Lung (tissue), 12 donors: Measurements from ENCODE around the gene NAGA. TPM values are rescaled to one million over a fixed set of nuclear protein-coding genes. Genes with fewer than 3 reads are reported as not detected.

Experiments
- ATAC-seq: fragments of 200-7000 bp; cut with Tn5 transposase; one replicate; pipeline ENCODE4 v1.9.1; 2020; ENCODE audit warnings: moderate number of reproducible peaks; ENCODE audit not compliant: insufficient read depth, low FRiP score
- DNase-seq, 3 donors: peaks; one replicate each; pipeline ENCODE4 v3.0.0-alpha.2; 2013 to 2017
- H3K27ac ChIP-seq, 2 donors: one replicate each; pipeline ENCODE4 v1.5.1; 2013; ENCODE audit warnings: mild to moderate bottlenecking in 2 of 2, moderate library complexity in 2 of 2, control low read depth in 1 of 2, inconsistent platforms in 1 of 2, low read depth in 1 of 2, low read length in 1 of 2
- H3K27me3 ChIP-seq, 3 donors: one replicate each; pipeline ENCODE4 v1.5.1; 2013; ENCODE audit warnings: low read length in 2 of 3; ENCODE audit not compliant: control insufficient read depth in 3 of 3, insufficient read depth in 3 of 3
- H3K36me3 ChIP-seq, 4 donors: one replicate each; pipeline ENCODE4 v1.5.1; 2013; ENCODE audit warnings: low read length in 4 of 4, mild to moderate bottlenecking in 1 of 4, moderate library complexity in 1 of 4; ENCODE audit not compliant: control insufficient read depth in 4 of 4, insufficient read depth in 4 of 4
- H3K4me1 ChIP-seq, 5 donors: one replicate each; pipeline ENCODE4 v1.5.1; 2013; ENCODE audit warnings: low read length in 5 of 5, mild to moderate bottlenecking in 2 of 5, moderate library complexity in 1 of 5; ENCODE audit not compliant: control insufficient read depth in 5 of 5, insufficient read depth in 5 of 5
- H3K4me3 ChIP-seq: one replicate; pipeline ENCODE4 v1.5.1; 2013; ENCODE audit warnings: mild to moderate bottlenecking, control low read depth, moderate library complexity
- H3K9ac ChIP-seq, 2 donors: one replicate each; pipeline ENCODE4 v1.5.1; 2013; ENCODE audit warnings: low read length in 2 of 2, control low read depth in 1 of 2; ENCODE audit not compliant: insufficient read depth in 1 of 2
- H3K9me3 ChIP-seq, 4 donors: one replicate each; pipeline ENCODE4 v1.5.1; 2013; ENCODE audit warnings: low read length in 3 of 4, mild to moderate bottlenecking in 1 of 4, moderate library complexity in 1 of 4; ENCODE audit not compliant: control insufficient read depth in 4 of 4, insufficient read depth in 3 of 4
- WGBS, 2 donors: extraction: QIAGEN DNeasy Blood & Tissue Kit; methylation state at CpG; one replicate each; pipeline ENCODE4 v1.1.7; 2013; 5-methylcytosine and 5-hydroxymethylcytosine counted together
- polyA plus RNA-seq, 2 donors: library from polyadenylated mRNA; stranded (reverse); fragments of 200-250 nt; gene quantifications; one replicate each; pipeline ENCODE4 v1.2.1, GENCODE V29; 2013
- total RNA-seq, 2 donors: library from RNA; depleted of rRNA in 1 of 2; stranded (reverse); fragments of >200 nt in 1 of 2; gene quantifications; one replicate each; pipeline ENCODE4 v1.2.1, GENCODE V29; 2014 to 2021
- TF ChIP-seq, protein P1 (sequence below): IDR thresholded peaks from 2 replicates; pipeline ENCODE4 v1.5.1; 2012; ENCODE audit warnings: mild to moderate bottlenecking; ENCODE audit errors: control extremely low read depth, extremely low read depth
- donor health status: control.
- donor health status: control.
- donor health status: Bipolar disorder and iron deficiency.
- donor health status: healthy.
- donor health status: DM: yes; HTN: yes; CAD: no.

NAGA gene
- total and polyA plus RNA-seq, 4 donors = 9.9 to 48.0 (median 39.6) TPM

DNA sequence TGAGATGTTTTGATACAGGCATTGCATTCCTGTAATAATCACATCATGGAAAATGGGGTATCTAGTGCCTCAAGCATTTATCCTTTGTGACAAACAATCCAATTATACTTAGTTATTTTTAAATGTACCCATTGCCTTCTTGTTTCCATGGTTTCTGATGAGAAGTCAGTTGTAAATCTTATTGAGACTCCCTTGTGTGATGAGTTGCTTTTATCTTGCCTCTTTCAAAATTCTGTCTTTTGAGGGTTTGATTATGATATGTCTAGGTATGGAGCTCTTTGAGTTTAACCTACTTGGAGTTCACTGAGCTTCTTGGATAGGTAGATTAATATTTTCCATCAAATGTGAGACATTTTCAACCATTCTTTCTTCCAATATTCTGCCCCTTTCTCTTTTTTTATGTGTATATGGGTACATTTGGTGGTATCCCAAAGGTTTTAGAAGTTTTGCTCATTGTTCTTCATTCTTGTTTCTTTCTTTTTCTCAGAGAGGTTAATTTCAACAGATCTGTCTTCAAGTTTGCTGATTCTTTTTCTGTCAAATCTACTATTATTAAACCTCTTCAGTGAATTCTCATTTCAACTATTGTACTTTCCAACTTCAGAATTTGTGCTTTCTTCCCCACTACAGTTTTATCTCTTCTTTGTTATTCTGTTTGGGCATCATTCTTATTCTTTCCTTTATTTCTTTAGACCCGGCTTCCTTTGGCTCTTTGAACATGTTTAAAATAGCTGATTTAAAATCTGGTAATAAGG lies 13.7 kb downstream of the NAGA start:
- peaks cover 6 to 28% (median 17%) of the 10 kb centered on the region in 4 donors for H3K36me3 ChIP-seq
- no peak overlapping the region for H3K27ac ChIP-seq
- peaks cover 0 to 9% (median 0%) of the 10 kb centered on the region in 4 donors for H3K9me3 ChIP-seq
- WGBS, 2 donors = 97 to 100% methylated on average over 1 of the region's 1 CpG
- no peak for ATAC-seq
- no peak overlapping the region for H3K9ac ChIP-seq
- H3K4me1 ChIP-seq = no peaks in the 10 kb centered on the region
- H3K4me3 ChIP-seq = no peak overlapping the region
- H3K27me3 ChIP-seq = no peaks in the 10 kb centered on the region
- TF ChIP-seq, protein P1, sequence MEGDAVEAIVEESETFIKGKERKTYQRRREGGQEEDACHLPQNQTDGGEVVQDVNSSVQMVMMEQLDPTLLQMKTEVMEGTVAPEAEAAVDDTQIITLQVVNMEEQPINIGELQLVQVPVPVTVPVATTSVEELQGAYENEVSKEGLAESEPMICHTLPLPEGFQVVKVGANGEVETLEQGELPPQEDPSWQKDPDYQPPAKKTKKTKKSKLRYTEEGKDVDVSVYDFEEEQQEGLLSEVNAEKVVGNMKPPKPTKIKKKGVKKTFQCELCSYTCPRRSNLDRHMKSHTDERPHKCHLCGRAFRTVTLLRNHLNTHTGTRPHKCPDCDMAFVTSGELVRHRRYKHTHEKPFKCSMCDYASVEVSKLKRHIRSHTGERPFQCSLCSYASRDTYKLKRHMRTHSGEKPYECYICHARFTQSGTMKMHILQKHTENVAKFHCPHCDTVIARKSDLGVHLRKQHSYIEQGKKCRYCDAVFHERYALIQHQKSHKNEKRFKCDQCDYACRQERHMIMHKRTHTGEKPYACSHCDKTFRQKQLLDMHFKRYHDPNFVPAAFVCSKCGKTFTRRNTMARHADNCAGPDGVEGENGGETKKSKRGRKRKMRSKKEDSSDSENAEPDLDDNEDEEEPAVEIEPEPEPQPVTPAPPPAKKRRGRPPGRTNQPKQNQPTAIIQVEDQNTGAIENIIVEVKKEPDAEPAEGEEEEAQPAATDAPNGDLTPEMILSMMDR = no peak
- DNase-seq = no peak

DNA sequence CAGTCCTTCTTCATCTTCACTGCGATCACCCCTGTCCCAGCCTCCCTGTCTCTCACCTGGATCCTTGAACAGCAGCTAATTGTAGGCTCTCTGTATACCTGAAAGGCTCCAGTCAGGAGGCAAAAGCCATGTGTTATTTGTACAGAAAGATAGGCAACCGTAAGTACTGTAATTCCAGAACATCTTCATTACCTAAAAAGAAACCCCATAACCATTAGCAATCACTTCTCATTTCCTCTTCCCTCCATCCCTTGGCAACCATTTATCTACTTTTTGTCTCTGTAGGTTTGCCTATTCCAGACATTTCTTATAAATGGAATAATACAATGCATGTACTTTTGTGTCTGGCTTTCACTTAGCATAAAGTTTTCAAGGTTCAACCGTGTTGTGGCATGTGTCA lies 17.8 kb downstream of the NAGA start:
- Histone ChIP-seq H3K36me3 (no peaks in the 10 kb centered on the region), H3K27ac (no peak overlapping the region), H3K27me3 (no peaks in the 10 kb centered on the region), H3K4me1 (no peaks in the 10 kb centered on the region), H3K9me3 (no peaks in the 10 kb centered on the region), H3K4me3 (no peak overlapping the region), H3K9ac (no peak overlapping the region)
- 85 to 89% methylated on average over 3 of the region's 3 CpGs for WGBS, 2 donors
- ATAC-seq = no peak
- DNase-seq = no peak
- TF ChIP-seq, protein P1 = no peak

DNA sequence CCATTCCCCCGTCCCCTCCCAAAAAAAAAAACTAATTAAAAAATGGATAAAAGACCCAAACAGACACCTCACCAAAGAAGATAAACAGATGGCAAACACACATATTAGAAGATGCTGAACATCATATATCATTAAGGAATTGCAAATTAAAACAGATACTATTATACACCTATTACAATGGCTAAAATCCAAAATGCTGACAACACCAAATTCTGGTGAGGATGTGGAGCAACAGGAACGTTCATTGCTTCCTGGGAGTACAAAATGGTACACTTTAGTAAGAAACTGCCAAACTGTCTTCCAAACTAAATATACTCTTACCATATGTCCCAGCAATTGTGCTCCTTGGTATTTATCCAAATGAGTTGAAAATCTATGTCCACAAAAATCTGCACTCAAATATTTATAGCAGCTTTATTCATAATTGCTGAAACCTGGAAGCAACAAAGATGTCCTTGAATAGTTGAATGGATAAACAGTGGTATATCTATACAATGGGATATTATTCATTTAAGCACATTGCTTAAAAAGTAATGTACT lies 19.9 kb downstream of the NAGA start:
- WGBS, 2 donors = 59 to 76% methylated on average over 2 of the region's 2 CpGs
- no peaks in the 10 kb centered on the region for H3K9me3 ChIP-seq
- H3K27ac ChIP-seq = no peak overlapping the region
- TF ChIP-seq, protein P1 = no peak
- no peaks in the 10 kb centered on the region for H3K27me3 ChIP-seq
- H3K4me1 ChIP-seq = no peaks in the 10 kb centered on the region
- no peaks in the 10 kb centered on the region for H3K36me3 ChIP-seq
- ATAC-seq = no peak
- H3K9ac ChIP-seq = no peak overlapping the region
- DNase-seq = no peak
- H3K4me3 ChIP-seq = no peak overlapping the region
